Neutrophil (primary cell): Measurements from ENCODE around the gene TAS2R5.
"Not testable (repeated sequence)": the region's sequence is repeated elsewhere in the genome, so short reads cannot be mapped to it uniquely, and the experiment has no call there.

ENCODE experiments used
- H3K27ac ChIP-seq: fragments of 200-600 bp; sonication (generic); 2 replicates; pipeline ENCODE4 v1.5.1; 2016; ENCODE audit warnings: mild to moderate bottlenecking, moderate library complexity
- H3K27me3 ChIP-seq: fragments of 200-600 bp; sonication (generic); 2 replicates; pipeline ENCODE4 v1.6.0; 2016; ENCODE audit warnings: mild to moderate bottlenecking
- H3K36me3 ChIP-seq: fragments of 200-600 bp; sonication (generic); 2 replicates; pipeline ENCODE4 v1.5.1; 2017
- H3K4me1 ChIP-seq, 2 experiments: fragments of 200-600 bp in 1 of 2; sonication (generic) in 1 of 2; 1 replicate in 1 of 2; 2 replicates in 1 of 2; pipeline versions ENCODE4 v1.5.1 to v1.6.1; 2013 to 2016; ENCODE audit warnings: low read depth in 1 of 2, low read length in 1 of 2, mild to moderate bottlenecking in 1 of 2, moderate library complexity in 1 of 2; ENCODE audit not compliant: control insufficient read depth in 1 of 2, insufficient read depth in 1 of 2
- H3K4me3 ChIP-seq, 2 experiments: fragments of 200-600 bp in 1 of 2; sonication (generic) in 1 of 2; 1 replicate in 1 of 2; 2 replicates in 1 of 2; pipeline ENCODE4 v1.5.1; 2013 to 2016; ENCODE audit warnings: low read depth in 1 of 2, low read length in 1 of 2, mild to moderate bottlenecking in 1 of 2, moderate library complexity in 1 of 2
- H3K9me3 ChIP-seq: fragments of 200-600 bp; sonication (generic); 2 replicates; pipeline ENCODE4 v1.5.1; 2016
- TF ChIP-seq, protein P1 (sequence below): fragments of 200-600 bp; sonication (generic); IDR thresholded peaks from 2 replicates; pipeline ENCODE4 v1.5.1; 2016; ENCODE audit warnings: antibody characterized with exemption

The TAS2R5 gene

DNA sequence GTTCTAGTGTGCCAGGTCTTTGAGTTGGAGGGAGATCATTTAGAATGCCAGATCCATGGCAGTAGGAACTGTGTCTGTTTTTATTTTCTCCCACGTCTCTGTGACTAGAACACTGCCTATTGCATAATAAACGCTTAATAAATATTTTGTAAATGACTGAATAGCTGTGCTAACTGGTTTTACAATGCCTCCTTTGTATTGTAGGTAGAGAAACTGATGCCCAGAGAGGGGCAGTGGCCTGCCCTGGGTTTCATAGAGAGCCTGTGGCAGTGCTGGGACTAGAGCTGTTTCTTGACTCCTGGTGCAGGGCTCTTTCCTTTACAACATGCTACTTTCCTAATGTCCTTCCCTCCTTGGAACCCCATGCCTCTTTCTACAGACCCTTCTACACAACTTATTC, 2.5 kb downstream of the TAS2R5 start:
- Histone ChIP-seq H3K4me3 (no peak overlapping the region), H3K27ac (no peak overlapping the region), H3K36me3 (no peaks in the 10 kb centered on the region), H3K4me1 (no peaks in the 10 kb centered on the region), H3K27me3 (no peaks in the 10 kb centered on the region), H3K9me3 (no peaks in the 10 kb centered on the region)
- TF ChIP-seq, protein P1, sequence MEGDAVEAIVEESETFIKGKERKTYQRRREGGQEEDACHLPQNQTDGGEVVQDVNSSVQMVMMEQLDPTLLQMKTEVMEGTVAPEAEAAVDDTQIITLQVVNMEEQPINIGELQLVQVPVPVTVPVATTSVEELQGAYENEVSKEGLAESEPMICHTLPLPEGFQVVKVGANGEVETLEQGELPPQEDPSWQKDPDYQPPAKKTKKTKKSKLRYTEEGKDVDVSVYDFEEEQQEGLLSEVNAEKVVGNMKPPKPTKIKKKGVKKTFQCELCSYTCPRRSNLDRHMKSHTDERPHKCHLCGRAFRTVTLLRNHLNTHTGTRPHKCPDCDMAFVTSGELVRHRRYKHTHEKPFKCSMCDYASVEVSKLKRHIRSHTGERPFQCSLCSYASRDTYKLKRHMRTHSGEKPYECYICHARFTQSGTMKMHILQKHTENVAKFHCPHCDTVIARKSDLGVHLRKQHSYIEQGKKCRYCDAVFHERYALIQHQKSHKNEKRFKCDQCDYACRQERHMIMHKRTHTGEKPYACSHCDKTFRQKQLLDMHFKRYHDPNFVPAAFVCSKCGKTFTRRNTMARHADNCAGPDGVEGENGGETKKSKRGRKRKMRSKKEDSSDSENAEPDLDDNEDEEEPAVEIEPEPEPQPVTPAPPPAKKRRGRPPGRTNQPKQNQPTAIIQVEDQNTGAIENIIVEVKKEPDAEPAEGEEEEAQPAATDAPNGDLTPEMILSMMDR: no peak

DNA sequence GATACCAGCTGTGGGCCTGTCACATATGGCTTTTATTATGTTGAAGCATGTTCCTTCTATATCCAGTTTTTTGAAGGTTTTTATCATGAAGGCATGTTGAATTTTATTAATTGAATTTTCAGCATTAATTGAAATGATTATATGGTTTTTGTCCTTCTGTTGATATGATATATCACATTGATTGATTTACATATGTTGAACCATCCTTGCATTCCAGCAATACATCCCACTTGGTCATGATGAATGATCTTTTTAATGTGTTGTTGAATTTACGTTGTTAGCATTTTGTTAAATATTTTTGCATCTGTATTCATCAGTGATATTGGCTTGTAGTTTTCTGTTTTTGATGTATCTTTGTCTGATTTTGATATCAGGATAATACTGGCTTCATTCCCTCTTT, 30.1 kb downstream of the TAS2R5 start:
- Histone ChIP-seq H3K4me3 (no peak overlapping the region), H3K4me1 (no peaks in the 10 kb centered on the region), H3K9me3 (peaks cover 12% of the 10 kb centered on the region), H3K27me3 (no peaks in the 10 kb centered on the region), H3K27ac (no peak overlapping the region), H3K36me3 (no peaks in the 10 kb centered on the region)
- TF ChIP-seq, protein P1: no peak

DNA sequence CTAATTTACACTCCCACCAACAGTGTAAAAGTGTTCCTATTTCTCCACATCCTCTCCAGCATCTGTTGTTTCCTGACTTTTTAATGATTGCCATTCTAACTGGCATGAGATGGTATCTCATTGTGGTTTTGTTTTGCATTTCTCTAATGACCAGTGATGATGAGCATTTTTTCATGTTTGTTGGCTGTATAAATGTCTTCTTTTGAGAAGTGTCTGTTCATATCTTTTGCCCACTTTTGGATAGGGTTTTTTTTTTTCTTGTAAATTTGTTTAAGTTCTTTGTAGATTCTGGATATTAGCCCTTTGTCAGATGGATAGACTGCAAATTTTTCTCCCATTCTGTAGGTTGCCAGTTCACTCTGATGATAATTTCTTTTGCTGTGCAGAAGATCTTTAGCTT, 32.4 kb downstream of the TAS2R5 start:
- H3K4me1 ChIP-seq, H3K36me3 ChIP-seq, H3K4me3 ChIP-seq, H3K27ac ChIP-seq, H3K27me3 ChIP-seq: not testable (repeated sequence)
- peaks cover 12% of the 10 kb centered on the region for H3K9me3 ChIP-seq

DNA sequence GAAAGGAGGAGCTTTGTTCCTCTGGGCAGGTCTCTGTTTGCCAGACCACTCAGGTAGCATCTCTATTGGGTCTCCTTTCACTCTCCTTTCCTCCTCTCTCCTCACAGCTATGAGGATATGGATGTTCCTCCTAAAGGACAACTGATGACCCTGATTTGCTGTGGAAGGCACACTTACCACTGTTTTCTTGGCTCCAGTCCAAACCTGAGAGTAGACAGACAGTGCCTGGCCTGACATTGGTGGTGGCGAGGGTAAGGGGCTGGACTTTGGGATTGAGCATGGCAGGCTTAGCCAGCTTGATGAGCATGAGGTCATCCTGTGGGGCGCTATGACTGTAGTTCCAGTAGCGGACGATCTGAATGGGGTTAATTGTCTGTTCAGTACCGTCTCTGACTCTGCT, 47.7 kb downstream of the TAS2R5 start:
- H3K4me3 ChIP-seq: no peak overlapping the region
- H3K27ac ChIP-seq: no peak overlapping the region
- H3K9me3 ChIP-seq: no peaks in the 10 kb centered on the region
- no peaks in the 10 kb centered on the region for H3K4me1 ChIP-seq
- TF ChIP-seq, protein P1: no peak
- no peaks in the 10 kb centered on the region for H3K27me3 ChIP-seq
- no peaks in the 10 kb centered on the region for H3K36me3 ChIP-seq

DNA sequence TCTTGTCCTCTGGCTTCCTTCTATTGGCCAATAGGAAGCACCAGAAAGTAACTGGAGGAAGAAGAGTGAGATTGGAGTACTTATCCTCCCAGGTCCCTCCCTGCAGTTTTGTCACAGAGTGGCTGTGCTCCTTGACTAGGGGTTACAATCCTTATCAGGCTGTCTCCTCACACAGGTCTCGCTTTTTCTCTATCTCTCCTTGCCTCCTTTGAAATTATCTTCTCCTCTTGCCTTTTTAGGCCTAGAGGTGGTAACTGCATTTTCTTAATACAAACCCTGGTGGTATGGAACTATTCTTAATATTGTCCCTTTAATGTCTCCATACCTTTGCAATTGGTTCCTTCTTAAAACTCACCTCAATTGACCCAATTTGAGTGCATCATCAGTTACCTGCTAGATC, 48.6 kb downstream of the TAS2R5 start:
- no peaks in the 10 kb centered on the region for H3K27me3 ChIP-seq
- no peaks in the 10 kb centered on the region for H3K36me3 ChIP-seq
- TF ChIP-seq, protein P1: no peak
- H3K9me3 ChIP-seq: no peaks in the 10 kb centered on the region
- H3K4me3 ChIP-seq: no peak overlapping the region
- H3K4me1 ChIP-seq: no peaks in the 10 kb centered on the region
- no peak overlapping the region for H3K27ac ChIP-seq

DNA sequence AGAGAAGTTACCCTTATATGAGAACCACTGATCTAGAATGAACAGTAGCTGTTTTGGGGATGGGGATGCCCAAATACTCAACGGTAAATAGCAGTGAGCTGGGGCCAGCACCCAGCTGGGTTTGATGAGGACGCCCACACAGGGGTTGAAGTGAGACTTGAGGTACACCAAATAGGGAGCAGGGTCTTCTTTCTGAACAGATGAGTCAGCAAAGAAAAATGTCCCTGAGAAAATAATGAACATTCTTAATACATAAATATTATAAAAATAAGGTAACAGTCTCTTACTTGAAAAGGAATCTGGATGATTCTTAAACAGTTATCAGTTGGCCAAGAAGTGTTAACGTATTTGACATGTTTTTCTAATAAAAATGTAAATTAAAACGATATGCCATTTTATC, 49.2 kb downstream of the TAS2R5 start:
- Histone ChIP-seq H3K27ac (no peak overlapping the region), H3K9me3 (no peaks in the 10 kb centered on the region), H3K4me1 (no peaks in the 10 kb centered on the region), H3K4me3 (no peak overlapping the region), H3K27me3 (no peaks in the 10 kb centered on the region), H3K36me3 (no peaks in the 10 kb centered on the region)
- TF ChIP-seq, protein P1: no peak
